ENCODE measurements around the gene ATP13A4. TPM values are rescaled to one million over a fixed set of nuclear protein-coding genes. Genes with fewer than 3 reads are reported as not detected.

Gene ATP13A4
- total and polyA plus RNA-seq, 2 of the 8 experiments (the other 6 are each of a cell fraction or from before 2014, with no cell fraction given): 0.12 TPM; not detected in 1

- no peak overlapping the region for H3K14ac ChIP-seq (ENCODE audit: insufficient read length)
- no peak overlapping the region for H2AK5ac ChIP-seq (ENCODE audit: low read depth, low read length)
- no peak overlapping the region for H4K8ac ChIP-seq (ENCODE audit: extremely low read depth, insufficient read depth, low read length)
- POLR2A ChIA-PET (ENCODE audit: partially characterized antibody): no interaction called here
- H3K4ac ChIP-seq (replicated peaks; ENCODE audit: insufficient read length, low read depth, low read length): no peak overlapping the region
- H3K4me3 ChIP-seq (ENCODE audit: extremely low read depth in 1 of 4, insufficient read depth in 2 of 4, low read depth in 3 of 4, low read length in 4 of 4): no peak overlapping the region
- no peak overlapping the region for H2BK12ac ChIP-seq (ENCODE audit: low read depth, low read length)
- H2AFZ ChIP-seq (ENCODE audit: low read length): no peak overlapping the region
- no peaks in the 10 kb centered on the region for H3K79me1 ChIP-seq (ENCODE audit: low read depth, low read length)
- no peak overlapping the region for H2BK20ac ChIP-seq (ENCODE audit: low read length)
- H3K23ac ChIP-seq (ENCODE audit: insufficient read length): no peak overlapping the region
- no peak overlapping the region for H3K9ac ChIP-seq (replicated peaks in 1 of 4; ENCODE audit: extremely low read depth in 1 of 4, low read depth in 3 of 4, low read length in 3 of 4)
- H2BK5ac ChIP-seq (ENCODE audit: low read depth, low read length): no peak overlapping the region
- no peak overlapping the region for H2BK15ac ChIP-seq (ENCODE audit: low read length)
- no peak overlapping the region for H3K4me2 ChIP-seq (ENCODE audit: insufficient read depth in 1 of 2, low read depth in 2 of 2, low read length in 2 of 2)
- DNase-seq (ENCODE audit: low read depth in 1 of 2, low spot score in 2 of 2) (no peak), FAIRE-seq (no peak)
- no peaks in the 10 kb centered on the region for H3K79me2 ChIP-seq (ENCODE audit: control insufficient read depth in 1 of 2, insufficient read depth in 2 of 2, low read length in 2 of 2)
- no peak overlapping the region for H4K91ac ChIP-seq (replicated peaks; ENCODE audit: insufficient read length, low read length)
- no peaks in the 10 kb centered on the region for H3K36me3 ChIP-seq (ENCODE audit: control insufficient read depth in 2 of 4, insufficient read depth in 4 of 4, low read length in 3 of 4)
- TF ChIP-seq TAF7 (optimal IDR thresholded peaks at IDR 0.05; ENCODE audit: borderline replicate concordance, low read depth, low read length): no peak
- no peak for TF ChIP-seq TCF12 (IDR thresholded peaks at IDR 0.05; ENCODE audit: low read depth, low read length)
- no peak for TF ChIP-seq RBBP5 (IDR thresholded peaks at IDR 0.05; ENCODE audit: borderline replicate concordance, low read depth, low read length)
- no peak for TF ChIP-seq CTBP2 (IDR thresholded peaks at IDR 0.05; ENCODE audit: borderline replicate concordance, insufficient read depth, insufficient read length, low read length)
- no peak for TF ChIP-seq EZH2 (IDR thresholded peaks at IDR 0.05; ENCODE audit: low read depth, low read length, severe bottlenecking)
- TF ChIP-seq BRCA1 (IDR thresholded peaks at IDR 0.05; ENCODE audit: low read depth, low read length): no peak
- no peak for TF ChIP-seq SRF (IDR thresholded peaks at IDR 0.05; ENCODE audit: low read depth, low read length)
- H4K5ac ChIP-seq (ENCODE audit: insufficient read length, low read depth, low read length): no peak overlapping the region
- no peaks in the 10 kb centered on the region for H3K27me3 ChIP-seq (replicated peaks in 1 of 4; ENCODE audit: control insufficient read depth in 3 of 4, extremely low read depth in 1 of 4, insufficient read depth in 3 of 4, low read length in 3 of 4)
- CTCF ChIA-PET (ENCODE audit: partially characterized antibody): interaction anchor here (0.6 to 3.8 kb wide), 3 partner anchors 11 to 97 kb away, joined by 3 to 17 read pairs (median 6); no protein-coding TSS in a partner anchor
- no peak overlapping the region for H3K56ac ChIP-seq (replicated peaks; ENCODE audit: insufficient read length, low read depth, low read length)
- no peak overlapping the region for H3K18ac ChIP-seq (ENCODE audit: extremely low read depth, low read length)
- no peaks in the 10 kb centered on the region for H3K23me2 ChIP-seq (ENCODE audit: low read depth, low read length)
- no peak overlapping the region for H3K27ac ChIP-seq (ENCODE audit: low read depth, low read length)
- H2BK120ac ChIP-seq (replicated peaks; ENCODE audit: low read depth, low read length): no peak overlapping the region
- no peaks in the 10 kb centered on the region for H4K20me1 ChIP-seq (replicated peaks in 1 of 2; ENCODE audit: control insufficient read depth in 1 of 2, insufficient read depth in 2 of 2, low read length in 2 of 2)
- H3K9me3 ChIP-seq (ENCODE audit: insufficient read depth in 2 of 2, low read depth in 1 of 2, low read length in 1 of 2): no peaks in the 10 kb centered on the region
- peaks cover 0 to 4% (median 0%) of the 10 kb centered on the region in 4 experiments; a peak in 2 of 7 replicates for H3K4me1 ChIP-seq (replicated peaks in 1 of 4; ENCODE audit: control insufficient read depth in 3 of 4, insufficient read depth in 4 of 4, low read length in 3 of 4)
Observed at GRCh38 chr3:193559100-193559499, 4.4 kb upstream of the ATP13A4 start.
